MCF 10A (cell line): Measurements from ENCODE around the gene NAA16. TPM values are rescaled to one million over a fixed set of nuclear protein-coding genes. Genes with fewer than 3 reads are reported as not detected.

ENCODE experiments used
- BruUV-seq: library from RNA; stranded (reverse); fragments of 400-500 nt; replicated peaks from 2 replicates; lab custom pipeline; 2021; lab: Mats Ljungman, UMichigan
- CTCF ChIA-PET: fragments of 300-600 bp; sonication (Branson Sonifier 250); formaldehyde crosslinking; extraction: SDS; loops from one replicate; lab custom pipeline; 2021; ENCODE audit warnings: antibody characterized with exemption, inconsistent platforms; lab: Yijun Ruan, JAX
- POLR2A ChIA-PET: fragments of 300-600, 350-650 bp; sonication (Branson Sonifier 250); formaldehyde crosslinking; extraction: SDS; loops from one replicate; lab custom pipeline; 2020; ENCODE audit warnings: antibody characterized with exemption, inconsistent platforms; lab: Yijun Ruan, JAX
- DNase-seq: peaks from one replicate; pipeline ENCODE4 v3.0.0-alpha.2; 2018; ENCODE audit not compliant: unreplicated experiment
- H3K27ac Mint-ChIP-seq: one replicate; pipeline ENCODE4 v1.8.0; 2022; ENCODE audit warnings: mild to moderate bottlenecking, low read depth, mixed read lengths; ENCODE audit not compliant: unreplicated experiment
- H3K27me3 Mint-ChIP-seq: one replicate; pipeline ENCODE4 v1.8.0; 2022; ENCODE audit warnings: mixed read lengths; ENCODE audit not compliant: insufficient read depth, unreplicated experiment
- H3K36me3 Mint-ChIP-seq: one replicate; pipeline ENCODE4 v1.8.0; 2022; ENCODE audit warnings: mild to moderate bottlenecking, moderate library complexity, mixed read lengths; ENCODE audit not compliant: insufficient read depth, unreplicated experiment
- H3K4me1 Mint-ChIP-seq: one replicate; pipeline ENCODE4 v1.8.0; 2022; ENCODE audit warnings: mixed read lengths; ENCODE audit not compliant: insufficient read depth, unreplicated experiment
- H3K4me3 Mint-ChIP-seq: one replicate; pipeline ENCODE4 v1.8.0; 2022; ENCODE audit warnings: mild to moderate bottlenecking, moderate library complexity, mixed read lengths; ENCODE audit not compliant: unreplicated experiment
- H3K9me3 Mint-ChIP-seq: one replicate; pipeline ENCODE4 v1.8.0; 2022; ENCODE audit warnings: mixed read lengths; ENCODE audit not compliant: unreplicated experiment
- CTCF ChIP-seq: fragments of 200-600 bp; IDR thresholded peaks from one replicate; pipeline ENCODE4 v1.8.0; 2022; ENCODE audit warnings: antibody characterized with exemption, mild to moderate bottlenecking; ENCODE audit not compliant: unreplicated experiment
- intact Hi-C: fragments of 100-400 bp; cut with micrococcal nuclease; formaldehyde crosslinking; loops from 2 replicates; pipeline ENCODE4 v1.14.1; 2022
- total RNA-seq: library from RNA; stranded (reverse); gene quantifications from 2 replicates; pipeline ENCODE4 v1.2.3, GENCODE V29; 2022

NAA16 gene
- total RNA-seq, 1 experiment from 2014 or later = 13.8 TPM

GRCh38 chr13:41377446-41377845 lies 66.4 kb downstream of the NAA16 start:
- H3K27ac Mint-ChIP-seq = no peak overlapping the region
- DNase-seq = no peak
- no peak for TF ChIP-seq CTCF
- H3K4me3 Mint-ChIP-seq = no peak overlapping the region
- intact Hi-C loops = no loop called here
- BruUV-seq = no TSS peak
- peaks cover 8% of the 10 kb centered on the region for H3K27me3 Mint-ChIP-seq
- H3K9me3 Mint-ChIP-seq = no peaks in the 10 kb centered on the region
- H3K36me3 Mint-ChIP-seq = peaks cover 58% of the 10 kb centered on the region
- POLR2A ChIA-PET = interaction anchor here (0.9 kb wide), 1 partner anchor 9 kb away, joined by 4 read pairs; no protein-coding TSS in a partner anchor
- no peaks in the 10 kb centered on the region for H3K4me1 Mint-ChIP-seq
- CTCF ChIA-PET = interaction anchor here (0.6 to 1.0 kb wide), 2 partner anchors 10 to 26 kb away, joined by 3 read pairs; no protein-coding TSS in a partner anchor

- no TSS peak for BruUV-seq
- DNase-seq = no peak
- H3K4me3 Mint-ChIP-seq = no peak overlapping the region
- ChIA-PET POLR2A (no interaction called here), CTCF (interaction anchor here (1.0 kb wide), 1 partner anchor 11 kb away, joined by 3 read pairs; no protein-coding TSS in a partner anchor)
- H3K4me1 Mint-ChIP-seq = no peaks in the 10 kb centered on the region
- H3K36me3 Mint-ChIP-seq = peaks cover 12% of the 10 kb centered on the region
- H3K27ac Mint-ChIP-seq = no peak overlapping the region
- intact Hi-C loops = no loop called here
- TF ChIP-seq CTCF = no peak
- peaks cover 19% of the 10 kb centered on the region for H3K27me3 Mint-ChIP-seq
- H3K9me3 Mint-ChIP-seq = no peaks in the 10 kb centered on the region
These were observed 71.4 kb downstream of the NAA16 start for GRCh38 chr13:41382431-41382830.

- BruUV-seq = no TSS peak
- Mint-ChIP-seq H3K27ac (peak overlapping the region; percentile 78), H3K27me3 (peaks cover 19% of the 10 kb centered on the region), H3K9me3 (no peaks in the 10 kb centered on the region), H3K4me3 (no peak overlapping the region), H3K36me3 (peaks cover 7% of the 10 kb centered on the region), H3K4me1 (no peaks in the 10 kb centered on the region)
- TF ChIP-seq CTCF = no peak
- DNase-seq = no peak
- intact Hi-C loops = no loop called here
- ChIA-PET POLR2A (no interaction called here), CTCF (interaction anchor here (1.0 to 4.0 kb wide), 3 partner anchors 12 to 273 kb away, joined by 3 to 29 read pairs (median 3); no protein-coding TSS in a partner anchor)
These were observed 72.3 kb downstream of the NAA16 start for GRCh38 chr13:41383386-41383785.

- Mint-ChIP-seq H3K9me3 (no peaks in the 10 kb centered on the region), H3K36me3 (no peaks in the 10 kb centered on the region), H3K27me3 (peaks cover 19% of the 10 kb centered on the region), H3K4me3 (no peak overlapping the region), H3K27ac (no peak overlapping the region), H3K4me1 (no peaks in the 10 kb centered on the region)
- peak; percentile 42 for TF ChIP-seq CTCF
- DNase-seq = peak; percentile 18
- ChIA-PET POLR2A (interaction anchor here (1.1 kb wide), 1 partner anchor 268 kb away, joined by 4 read pairs; no protein-coding TSS in a partner anchor), CTCF (interaction anchor here (0.6 to 4.0 kb wide), 12 partner anchors 10 to 722 kb away, joined by 3 to 29 read pairs (median 4); no protein-coding TSS in a partner anchor)
- intact Hi-C loops = loop anchor here (1.0 kb wide), 1 partner anchor 267 kb away; no protein-coding TSS in a partner anchor
- BruUV-seq = no TSS peak
These were observed 73.9 kb downstream of the NAA16 start for GRCh38 chr13:41384749-41385503.
